GM19023 (cell line): ENCODE data around the gene LYZL4.

Source experiments
- ATAC-seq: cut with Tn5 transposase; IDR thresholded peaks from one replicate; pipeline ENCODE4 v1.9.1; 2021; ENCODE audit warnings: mild to moderate bottlenecking, moderate library complexity; ENCODE audit not compliant: unreplicated experiment

Gene LYZL4

GRCh38 chr3:42428830-42429229, 18.4 kb upstream of the LYZL4 start:
- ATAC-seq, result no peak

- no peak for ATAC-seq
Measured at GRCh38 chr3:42425736-42426407, 15.5 kb upstream of the LYZL4 start.

- no peak for ATAC-seq
Measured at GRCh38 chr3:42424911-42425310, 14.5 kb upstream of the LYZL4 start.

- ATAC-seq, result no peak
Measured at GRCh38 chr3:42421818-42422796, 11.7 kb upstream of the LYZL4 start.

- no peak for ATAC-seq
Measured at GRCh38 chr3:42419563-42419962, 9.2 kb upstream of the LYZL4 start.

- ATAC-seq, result no peak
Measured at GRCh38 chr3:42412526-42413155, 2.2 kb upstream of the LYZL4 start.

GRCh38 chr3:42411429-42411828, 1.0 kb upstream of the LYZL4 start:
- no peak for ATAC-seq

- ATAC-seq, result no peak
Measured at GRCh38 chr3:42408156-42408555, 2.3 kb downstream of the LYZL4 start.

- no peak for ATAC-seq
Measured at GRCh38 chr3:42406727-42407450, 3.5 kb downstream of the LYZL4 start.

- no peak for ATAC-seq
Measured at GRCh38 chr3:42405857-42406256, 4.6 kb downstream of the LYZL4 start.

GRCh38 chr3:42403737-42404136, 6.7 kb downstream of the LYZL4 start:
- ATAC-seq, result no peak

GRCh38 chr3:42402394-42403096, 7.9 kb downstream of the LYZL4 start:
- no peak for ATAC-seq

GRCh38 chr3:42398080-42398479, 12.3 kb downstream of the LYZL4 start:
- no peak for ATAC-seq

GRCh38 chr3:42397644-42398043, 12.8 kb downstream of the LYZL4 start:
- ATAC-seq, result no peak

- ATAC-seq, result no peak
Measured at GRCh38 chr3:42394579-42395288, 15.7 kb downstream of the LYZL4 start.

- no peak for ATAC-seq
Measured at GRCh38 chr3:42387802-42388651, 22.4 kb downstream of the LYZL4 start.

- ATAC-seq, result no peak
Measured at GRCh38 chr3:42381551-42382082, 28.8 kb downstream of the LYZL4 start.

GRCh38 chr3:42377681-42378080, 32.7 kb downstream of the LYZL4 start:
- ATAC-seq, result no peak
